Measurements from ENCODE around the gene EIF2AK3.

Gene EIF2AK3

DNA sequence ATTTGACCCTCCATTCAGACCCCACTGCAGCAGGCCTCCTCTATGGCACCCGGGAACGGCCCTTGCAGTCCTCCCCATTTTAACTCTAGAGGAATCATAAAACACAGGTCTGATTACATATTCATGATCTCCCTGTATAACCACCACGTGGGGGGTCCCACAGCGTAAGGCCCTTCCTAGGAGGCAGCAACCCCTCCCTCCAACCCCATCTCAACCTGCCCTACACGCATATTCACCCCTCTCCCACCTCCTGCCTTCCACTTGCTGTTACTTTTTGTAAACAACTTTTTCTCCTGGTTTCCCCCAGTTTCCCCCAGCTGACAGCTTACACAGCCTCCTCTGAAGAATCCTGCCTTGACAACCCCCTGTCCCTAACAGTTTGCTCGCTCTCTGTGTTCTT, 89.6 kb downstream of the EIF2AK3 start:
- DNase-seq = no peak

DNA sequence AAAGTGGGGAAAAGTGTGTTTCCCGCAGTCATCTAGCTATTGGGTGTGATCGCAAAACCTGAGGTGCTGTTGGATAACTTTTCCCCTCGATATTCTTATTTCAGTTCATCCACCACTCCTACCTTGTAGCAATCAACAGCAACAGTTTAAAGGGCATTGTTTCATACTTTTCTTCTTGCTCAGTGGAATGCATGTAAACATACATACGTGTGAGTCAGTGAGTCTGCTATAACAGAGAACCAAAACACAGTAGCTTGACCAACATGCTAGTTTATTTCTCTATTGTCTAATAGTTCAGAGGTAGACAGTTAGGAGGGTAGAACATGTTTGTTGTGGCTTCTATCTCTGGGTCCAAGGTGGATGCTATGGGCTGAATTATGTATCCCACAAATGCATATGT, 97.2 kb downstream of the EIF2AK3 start:
- DNase-seq = no peak

GRCh38 chr2:88521445-88522073, 105.7 kb downstream of the EIF2AK3 start:
- no peak for DNase-seq

DNA sequence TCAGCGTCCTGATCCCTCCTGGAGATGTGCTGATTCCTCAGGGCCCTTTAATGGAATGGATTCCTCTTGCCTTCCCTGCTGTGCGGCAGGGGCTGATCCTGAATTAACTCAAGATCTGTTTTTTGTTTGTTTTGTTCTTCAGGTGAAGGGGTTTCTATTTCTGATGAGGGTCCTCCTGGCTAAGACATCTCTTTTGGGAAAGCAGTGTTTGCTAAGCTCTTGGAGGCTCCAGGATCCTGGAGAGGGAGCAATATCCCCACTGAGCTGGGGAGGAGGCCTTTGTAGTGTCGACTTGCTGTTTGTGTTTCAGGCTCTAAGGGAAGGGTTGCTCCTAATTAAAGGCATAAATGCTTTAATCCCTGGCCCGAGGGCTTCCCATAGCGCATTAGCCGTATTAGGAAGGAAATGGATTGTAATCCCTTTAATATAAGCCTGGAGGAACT, 109.5 kb downstream of the EIF2AK3 start:
- DNase-seq = no peak

All from MV-4-11 (cell line).